Cerebellar nuclear complex (tissue), 1 donor: ENCODE data around the gene PDZD8.
"Not testable (repeated sequence)": the region's sequence is repeated elsewhere in the genome, so short reads cannot be mapped to it uniquely, and the experiment has no call there.

Experiments used
- DNase-seq, 2 experiments: peaks; one replicate each; lab custom pipeline; 2025; lab: John Stamatoyannopoulos, UW

Gene PDZD8

DNA sequence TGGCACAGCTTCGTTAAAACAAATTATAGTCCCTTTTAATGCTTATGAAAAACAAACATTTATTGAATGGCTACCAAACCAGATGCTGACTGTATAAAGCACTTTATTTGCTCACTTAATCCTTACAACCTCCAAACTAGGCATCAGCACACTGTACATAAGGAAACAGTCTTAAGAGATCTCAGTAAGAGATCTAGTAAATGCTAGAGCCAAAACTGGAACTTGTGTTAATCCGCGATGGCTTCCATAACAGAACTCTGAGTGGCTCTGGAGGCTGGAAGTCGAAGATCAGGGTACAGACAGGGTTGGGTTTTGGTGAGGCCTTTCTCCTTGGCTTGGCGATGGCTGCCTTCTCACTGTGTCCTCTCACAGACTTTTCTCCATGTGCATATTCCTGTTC lies 27.0 kb downstream of the PDZD8 start:
- no peak for DNase-seq

DNA sequence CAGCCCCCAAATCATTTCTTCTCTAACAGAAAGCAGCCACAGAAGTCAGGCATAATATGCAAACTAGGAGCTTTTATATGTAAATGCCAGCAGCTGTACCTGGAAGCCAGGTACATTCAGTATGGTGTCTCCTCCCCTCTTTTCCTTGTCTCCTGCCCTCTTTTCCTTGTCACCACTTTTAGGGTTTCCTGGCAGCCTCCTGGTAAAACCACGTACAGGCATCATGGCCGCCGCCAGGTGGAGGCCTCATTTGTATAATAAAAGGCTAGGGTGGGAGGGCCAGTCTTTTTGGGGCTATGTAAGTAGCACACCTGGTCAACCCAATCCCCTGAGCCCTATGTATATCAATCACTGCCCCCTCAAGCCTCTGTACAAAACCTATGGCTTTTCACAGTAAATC lies 28.7 kb downstream of the PDZD8 start:
- no peak for DNase-seq

DNA sequence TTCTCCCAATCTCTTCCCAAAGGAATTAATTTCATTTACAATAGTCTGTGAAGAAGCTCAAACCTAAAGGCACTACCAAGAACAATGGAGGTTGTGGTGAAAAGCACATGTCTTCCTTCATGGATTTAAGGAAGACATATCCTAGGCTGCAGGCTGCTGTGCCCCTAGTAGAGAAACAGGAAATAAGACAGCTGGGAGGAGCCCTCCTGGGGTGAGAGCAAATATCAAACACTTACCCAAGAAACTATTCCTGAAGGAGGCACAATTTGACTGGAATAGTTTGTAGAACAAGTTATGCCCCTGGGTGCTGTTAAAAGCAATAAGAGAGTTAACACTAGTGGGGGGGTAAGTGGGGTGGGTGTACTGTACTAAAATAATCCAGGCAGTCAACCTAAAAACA lies 30.1 kb downstream of the PDZD8 start:
- no peak for DNase-seq

DNA sequence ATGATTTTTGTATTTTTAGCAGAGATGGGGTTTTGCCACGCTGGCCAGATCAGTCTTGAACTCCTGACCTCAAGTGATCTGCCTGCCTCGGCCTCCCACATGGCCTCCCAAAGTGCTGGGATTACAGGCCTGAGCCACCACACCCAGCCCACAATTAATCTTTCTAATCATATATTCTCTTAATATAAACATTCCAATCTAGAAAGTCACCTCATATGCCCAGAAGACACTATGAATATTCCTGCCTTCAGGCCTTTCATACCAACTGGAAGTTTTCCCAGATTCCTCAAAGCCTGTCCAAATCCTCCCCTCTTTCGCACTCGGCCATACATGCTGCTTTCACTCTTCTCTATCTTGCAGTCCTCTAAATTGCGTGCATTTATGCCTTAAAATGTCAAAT lies 32.6 kb downstream of the PDZD8 start:
- no peak for DNase-seq

- DNase-seq: no peak
Measured at GRCh38 chr10:117341061-117341460, 34.2 kb downstream of the PDZD8 start.

DNA sequence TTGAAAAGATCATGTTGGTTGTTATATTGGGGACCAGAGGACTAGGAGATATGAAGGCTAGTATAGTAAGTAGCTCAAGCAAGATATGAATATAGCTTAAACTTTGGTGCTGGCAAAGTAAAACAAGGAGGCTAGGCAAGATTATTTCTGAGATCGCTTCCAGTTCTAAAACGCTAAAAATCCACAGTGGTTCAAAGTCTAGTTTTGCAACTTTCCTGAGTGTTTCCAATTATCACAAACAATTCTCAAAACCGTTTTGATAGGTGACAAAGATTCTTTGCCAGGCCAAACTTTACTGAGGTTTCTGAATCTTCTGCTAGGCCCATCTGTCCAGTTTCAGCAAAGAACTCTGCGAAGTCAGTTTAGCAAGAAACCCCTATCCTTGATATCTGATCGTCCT lies 35.3 kb downstream of the PDZD8 start:
- DNase-seq: no peak

- no peak for DNase-seq
Measured at GRCh38 chr10:117339578-117339977, 35.7 kb downstream of the PDZD8 start.

- no peak for DNase-seq
Measured at GRCh38 chr10:117334926-117335325, 40.3 kb downstream of the PDZD8 start.

DNA sequence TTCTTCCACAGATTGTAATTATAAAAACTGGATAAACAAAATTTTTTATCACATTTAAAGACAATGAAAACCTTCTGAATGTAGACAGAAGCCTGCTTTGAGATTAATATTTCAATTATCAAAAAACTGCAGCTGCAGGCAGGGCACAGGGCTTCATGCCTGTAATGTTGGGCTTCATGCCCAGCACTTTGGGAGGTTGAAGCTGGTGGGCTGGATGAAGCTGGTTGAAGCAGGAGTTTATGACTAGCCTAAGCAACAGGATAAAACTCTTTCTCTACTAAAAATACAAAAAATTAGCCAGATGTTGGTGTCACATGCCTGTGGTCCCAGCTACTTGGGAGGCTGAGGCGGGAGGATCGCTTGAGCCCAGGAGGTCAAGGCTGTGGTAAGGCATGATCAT lies 41.2 kb downstream of the PDZD8 start:
- DNase-seq: no peak

DNA sequence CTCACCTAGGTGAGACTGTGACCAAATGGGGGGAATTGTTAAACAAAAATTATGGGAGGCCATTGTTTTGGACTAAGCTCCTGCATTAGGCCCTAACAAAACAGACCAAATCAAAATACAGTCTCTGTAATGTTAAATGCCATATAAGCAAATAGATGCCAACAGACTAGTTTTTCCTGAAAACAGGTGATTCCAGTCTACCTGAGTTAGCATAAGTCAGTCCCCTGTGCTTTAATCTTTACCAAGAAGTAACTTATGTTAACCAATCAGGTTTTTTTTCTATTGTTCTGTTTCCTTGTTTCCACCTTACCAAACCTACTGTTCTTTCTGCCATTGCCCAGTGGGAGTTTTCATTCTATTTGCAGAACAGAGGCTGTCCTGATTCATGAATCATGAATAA lies 48.0 kb downstream of the PDZD8 start:
- no peak for DNase-seq

- no peak for DNase-seq
Measured at GRCh38 chr10:117324367-117324766, 50.9 kb downstream of the PDZD8 start.

DNA sequence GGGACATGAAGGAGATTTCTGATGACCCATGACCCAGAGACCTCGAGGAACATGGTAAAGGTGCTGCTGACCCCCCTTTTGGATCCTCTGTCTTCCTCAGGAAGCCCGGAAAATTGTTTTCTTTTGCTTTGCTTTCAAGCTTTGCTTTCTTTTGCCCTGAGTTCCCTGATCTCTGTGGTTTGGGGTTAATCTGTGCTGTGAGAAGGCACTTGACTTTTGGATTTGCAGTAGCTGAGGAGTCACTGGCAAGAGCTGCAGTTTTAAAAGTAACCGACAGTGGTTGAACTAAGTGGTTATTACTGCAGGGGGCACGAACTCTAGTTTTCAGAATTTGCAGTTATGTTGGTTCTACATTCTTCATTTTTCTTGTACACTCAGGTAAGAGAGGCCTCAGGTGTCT lies 53.0 kb downstream of the PDZD8 start:
- DNase-seq: no peak

- DNase-seq: no peak
Measured at GRCh38 chr10:117320050-117320665, 55.1 kb downstream of the PDZD8 start.

DNA sequence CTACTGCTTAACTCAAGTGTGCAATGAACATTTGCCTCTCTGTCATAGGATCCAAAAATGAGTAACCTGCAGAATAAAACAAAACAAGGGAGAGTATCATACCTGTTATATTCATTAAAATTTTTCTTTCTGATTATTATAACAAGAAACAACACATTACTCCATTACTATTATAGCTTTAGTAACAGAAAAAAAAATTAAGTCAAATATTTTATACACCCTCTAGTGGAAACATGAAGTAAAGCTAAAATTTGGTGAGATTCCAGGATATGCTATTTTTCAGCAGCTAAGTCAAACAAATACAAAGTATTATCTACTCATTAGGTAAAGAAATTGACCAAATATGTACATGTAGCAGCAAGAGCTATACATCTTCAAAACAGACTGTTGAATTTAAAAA lies 56.3 kb downstream of the PDZD8 start:
- DNase-seq: no peak

DNA sequence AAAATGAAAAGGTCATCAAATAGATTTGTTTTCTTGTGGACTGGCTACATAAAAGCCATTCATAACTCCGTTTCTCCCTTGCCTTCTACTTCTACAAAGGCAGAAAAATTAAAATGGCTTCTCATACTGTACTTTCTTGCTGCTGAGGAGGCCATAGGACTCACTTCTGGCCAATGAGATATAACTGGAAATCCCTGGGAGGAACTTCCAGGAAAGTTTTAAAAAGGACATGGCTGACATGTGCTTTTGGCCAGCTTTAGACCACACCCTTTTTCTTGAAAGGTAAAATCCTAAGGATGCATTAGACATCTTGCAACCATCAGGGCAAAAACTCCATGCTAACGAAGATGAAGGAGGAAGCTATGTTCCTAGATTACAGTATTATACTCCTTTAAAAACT lies 58.5 kb downstream of the PDZD8 start:
- DNase-seq: no peak

- DNase-seq: no peak
Measured at GRCh38 chr10:117313641-117314040, 61.6 kb downstream of the PDZD8 start.

DNA sequence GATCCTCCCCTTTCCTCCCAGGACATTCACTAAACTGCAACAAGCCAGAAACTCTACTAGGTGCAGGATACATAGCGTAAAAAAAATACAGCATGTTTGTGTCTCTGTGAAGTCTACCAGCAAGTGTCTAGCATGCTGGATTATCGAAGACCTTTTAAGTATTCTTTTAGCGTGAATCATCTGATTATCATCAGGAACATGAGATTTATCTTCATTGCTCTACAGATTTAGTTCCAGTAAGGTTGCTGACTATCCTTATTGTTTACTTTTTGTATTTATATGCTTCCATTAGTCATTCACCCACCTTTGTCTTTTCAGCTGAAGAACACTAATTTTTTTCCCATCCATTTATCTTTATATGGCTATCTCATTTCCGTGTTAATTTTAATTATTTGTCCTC lies 62.8 kb downstream of the PDZD8 start:
- DNase-seq: no peak

DNA sequence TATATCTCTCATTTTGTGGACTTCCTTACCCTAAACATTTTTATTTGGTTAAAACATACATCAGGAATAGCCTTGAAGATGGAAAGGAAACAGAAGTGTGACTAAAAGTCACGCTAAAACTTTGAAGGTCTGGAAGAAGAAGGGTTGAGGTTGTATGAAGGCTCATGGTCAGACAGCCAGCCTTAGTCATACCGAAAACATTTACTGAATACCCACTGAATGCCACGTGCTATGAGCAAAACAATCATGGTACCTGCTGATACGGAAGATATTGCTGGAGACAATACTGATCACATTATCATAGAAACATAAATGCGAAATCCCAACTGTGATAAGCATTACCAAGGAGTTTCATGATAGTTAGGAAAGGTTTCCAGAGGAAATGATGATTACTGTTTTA lies 64.0 kb downstream of the PDZD8 start:
- DNase-seq: no peak

GRCh38 chr10:117306674-117307073 lies 68.6 kb downstream of the PDZD8 start:
- no peak for DNase-seq

GRCh38 chr10:117303451-117303850 lies 71.8 kb downstream of the PDZD8 start:
- DNase-seq: not testable (repeated sequence)

DNA sequence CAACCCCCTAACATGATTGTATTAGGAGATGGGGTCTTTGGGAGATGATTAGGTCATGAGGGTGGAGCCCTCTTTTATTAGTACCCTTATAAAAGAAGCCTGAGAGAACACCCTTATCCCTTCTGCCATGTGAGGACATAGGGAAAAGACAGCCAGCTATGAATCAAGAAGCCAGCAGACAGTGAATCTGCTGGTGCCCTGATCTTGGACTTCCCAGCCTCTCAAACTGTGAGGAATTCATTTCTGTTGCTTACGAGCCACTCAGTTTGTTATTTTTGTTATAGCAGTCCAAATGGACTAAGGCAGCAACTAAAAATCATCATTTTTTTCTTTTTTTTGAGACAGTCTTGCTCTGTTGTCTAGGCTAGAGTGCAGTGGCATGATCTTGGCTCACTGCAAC lies 74.6 kb downstream of the PDZD8 start:
- no peak for DNase-seq

- no peak for DNase-seq
Measured at GRCh38 chr10:117299435-117299834, 75.8 kb downstream of the PDZD8 start.

DNA sequence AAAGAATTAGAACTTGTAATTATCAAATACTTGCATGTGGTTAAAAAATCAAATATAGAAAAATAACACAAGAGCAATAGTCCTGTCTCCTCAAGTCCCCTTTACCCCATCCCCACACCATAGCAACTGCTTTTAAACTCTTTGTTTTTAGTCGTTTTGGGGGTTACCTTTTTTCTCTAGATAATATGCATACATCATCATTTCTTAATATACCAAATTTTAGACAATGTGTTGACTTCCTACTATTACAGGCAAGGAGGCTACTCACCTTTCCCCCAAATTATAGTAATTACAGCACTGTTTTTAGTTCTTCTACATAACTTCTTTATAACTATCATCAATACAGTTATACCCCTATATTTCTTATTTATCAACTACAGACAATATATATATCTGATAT lies 77.0 kb downstream of the PDZD8 start:
- no peak for DNase-seq

- no peak for DNase-seq
Measured at GRCh38 chr10:117294735-117295134, 80.5 kb downstream of the PDZD8 start.
